Lung (tissue), 16 donors: ENCODE results near the gene CDS2. TPM values are rescaled to one million over a fixed set of nuclear protein-coding genes. Genes with fewer than 3 reads are reported as not detected.

Experiments
- ATAC-seq: fragments of 200-7000 bp; cut with Tn5 transposase; one replicate; pipeline ENCODE4 v1.9.1; 2020; ENCODE audit warnings: moderate number of reproducible peaks; ENCODE audit not compliant: insufficient read depth, low FRiP score
- DNase-seq, 3 donors: peaks; one replicate each; pipeline ENCODE4 v3.0.0-alpha.2; 2013 to 2017
- H3K27ac ChIP-seq, 2 donors: one replicate each; pipeline ENCODE4 v1.5.1; 2013; ENCODE audit warnings: mild to moderate bottlenecking in 2 of 2, moderate library complexity in 2 of 2, control low read depth in 1 of 2, inconsistent platforms in 1 of 2, low read depth in 1 of 2, low read length in 1 of 2
- H3K27me3 ChIP-seq, 3 donors: one replicate each; pipeline ENCODE4 v1.5.1; 2013; ENCODE audit warnings: low read length in 2 of 3; ENCODE audit not compliant: control insufficient read depth in 3 of 3, insufficient read depth in 3 of 3
- H3K36me3 ChIP-seq, 4 donors: one replicate each; pipeline ENCODE4 v1.5.1; 2013; ENCODE audit warnings: low read length in 4 of 4, mild to moderate bottlenecking in 1 of 4, moderate library complexity in 1 of 4; ENCODE audit not compliant: control insufficient read depth in 4 of 4, insufficient read depth in 4 of 4
- H3K4me1 ChIP-seq, 5 donors: one replicate each; pipeline ENCODE4 v1.5.1; 2013; ENCODE audit warnings: low read length in 5 of 5, mild to moderate bottlenecking in 2 of 5, moderate library complexity in 1 of 5; ENCODE audit not compliant: control insufficient read depth in 5 of 5, insufficient read depth in 5 of 5
- H3K4me3 ChIP-seq: one replicate; pipeline ENCODE4 v1.5.1; 2013; ENCODE audit warnings: mild to moderate bottlenecking, control low read depth, moderate library complexity
- H3K9ac ChIP-seq, 2 donors: one replicate each; pipeline ENCODE4 v1.5.1; 2013; ENCODE audit warnings: low read length in 2 of 2, control low read depth in 1 of 2; ENCODE audit not compliant: insufficient read depth in 1 of 2
- H3K9me3 ChIP-seq, 4 donors: one replicate each; pipeline ENCODE4 v1.5.1; 2013; ENCODE audit warnings: low read length in 3 of 4, mild to moderate bottlenecking in 1 of 4, moderate library complexity in 1 of 4; ENCODE audit not compliant: control insufficient read depth in 4 of 4, insufficient read depth in 3 of 4
- CTCF ChIP-seq: IDR thresholded peaks from 2 replicates; pipeline ENCODE4 v1.5.1; 2012; ENCODE audit warnings: mild to moderate bottlenecking; ENCODE audit errors: control extremely low read depth, extremely low read depth
- WGBS, 2 donors: extraction: QIAGEN DNeasy Blood & Tissue Kit; methylation state at CpG; one replicate each; pipeline ENCODE4 v1.1.7; 2013; 5-methylcytosine and 5-hydroxymethylcytosine counted together
- long read RNA-seq, 5 donors: transcript quantifications; one replicate each; lab custom pipeline, GENCODE V29; 2026
- polyA plus RNA-seq, 2 donors: library from polyadenylated mRNA; stranded (reverse); fragments of 200-250 nt; gene quantifications; one replicate each; pipeline ENCODE4 v1.2.1, GENCODE V29; 2013
- total RNA-seq, 2 donors: library from RNA; depleted of rRNA in 1 of 2; stranded (reverse); fragments of >200 nt in 1 of 2; gene quantifications; one replicate each; pipeline ENCODE4 v1.2.1, GENCODE V29; 2014 to 2021
- donor health status: control.
- donor health status: control.
- donor health status: Bipolar disorder and iron deficiency.
- donor health status: healthy.
- donor health status: DM: yes; HTN: yes; CAD: no.

Gene CDS2
- total RNA-seq (10 to 100 TPM; 39.4 to 50.8 TPM), polyA plus RNA-seq (10 to 100 TPM; 15.7 to 34.6 TPM)
- long read RNA-seq, donor 1, full-length matches to known transcripts = 18 of 18 reads
- long read RNA-seq, donor 1, partial matches to known transcripts = 0 of 18 reads
- long read RNA-seq, donor 1, other reads (novel, unspliced or antisense) = 0 of 18 reads
- long read RNA-seq, donor 2, full-length matches to known transcripts = 5 of 5 reads
- long read RNA-seq, donor 2, partial matches to known transcripts = 0 of 5 reads
- long read RNA-seq, donor 2, other reads (novel, unspliced or antisense) = 0 of 5 reads
- long read RNA-seq, donor 3, full-length matches to known transcripts = 4 of 15 reads
- long read RNA-seq, donor 3, partial matches to known transcripts = 11 of 15 reads
- long read RNA-seq, donor 3, other reads (novel, unspliced or antisense) = 0 of 15 reads
- long read RNA-seq, donor 4, full-length matches to known transcripts = 4 of 4 reads
- long read RNA-seq, donor 4, partial matches to known transcripts = 0 of 4 reads
- long read RNA-seq, donor 4, other reads (novel, unspliced or antisense) = 0 of 4 reads
- long read RNA-seq, donor 5, full-length matches to known transcripts = 12 of 12 reads
- long read RNA-seq, donor 5, partial matches to known transcripts = 0 of 12 reads
- long read RNA-seq, donor 5, other reads (novel, unspliced or antisense) = 0 of 12 reads

GRCh38 chr20:5126512-5127203 is at the start of gene CDS2:
TSS of gene CDS2 (plus strand) at chr20:5127008. CDS start at chr20:5127093, 85 bp downstream.
- peak; percentile 97 for ATAC-seq
- H3K4me3 ChIP-seq = peak within 1 kb of the TSS; percentile 92
- H3K27ac ChIP-seq = peak within 1 kb of the TSS; percentile 98 to 99
- peak within 1 kb of the TSS; percentile 90 to 99 for H3K9ac ChIP-seq
- TF ChIP-seq CTCF = peak; percentile 72
- peak; percentile 99 to 100 (median 99) for DNase-seq
- H3K27me3 ChIP-seq = no peaks in the 10 kb centered on the region
- H3K36me3 ChIP-seq = peaks cover 0 to 2% (median 0%) of the 10 kb centered on the region in 4 donors
- WGBS, 2 donors = 0 to 1% methylated on average over 68 to 78 of the region's 78 CpGs
- no peaks in the 10 kb centered on the region for H3K9me3 ChIP-seq
- H3K4me1 ChIP-seq = peaks cover 2 to 16% (median 11%) of the 10 kb centered on the region in 5 donors

GRCh38 chr20:5077761-5078387 is 48.9 kb upstream of the CDS2 start:
- H3K36me3 ChIP-seq = no peaks in the 10 kb centered on the region
- H3K9me3 ChIP-seq = no peaks in the 10 kb centered on the region
- no peak for TF ChIP-seq CTCF
- peaks cover 0 to 14% (median 3%) of the 10 kb centered on the region in 5 donors for H3K4me1 ChIP-seq
- DNase-seq (peak in 2 of 3 donors; percentile 22 to 32), ATAC-seq (no peak)
- H3K4me3 ChIP-seq = no peak overlapping the region
- no peaks in the 10 kb centered on the region for H3K27me3 ChIP-seq
- H3K9ac ChIP-seq = peak overlapping the region in 1 of 2 donors; percentile 68
- 41 to 48% methylated on average over 4 of the region's 4 CpGs for WGBS, 2 donors
- peak overlapping the region; percentile 18 to 93 for H3K27ac ChIP-seq

- no peak for TF ChIP-seq CTCF
- H3K9me3 ChIP-seq = no peaks in the 10 kb centered on the region
- H3K27ac ChIP-seq = peak overlapping the region; percentile 18 to 93
- peaks cover 0 to 11% (median 3%) of the 10 kb centered on the region in 5 donors for H3K4me1 ChIP-seq
- H3K9ac ChIP-seq = peak overlapping the region in 1 of 2 donors; percentile 68
- peak; percentile 38 to 75 (median 60) for DNase-seq
- no peak overlapping the region for H3K4me3 ChIP-seq
- H3K27me3 ChIP-seq = no peaks in the 10 kb centered on the region
- peak; percentile 94 for ATAC-seq
- WGBS, 2 donors = 13 to 16% methylated on average over 11 of the region's 11 CpGs
- no peaks in the 10 kb centered on the region for H3K36me3 ChIP-seq
These were observed 48.3 kb upstream of the CDS2 start for GRCh38 chr20:5078399-5078958.
